IPS-18c (cell line): ENCODE data around the gene ARHGAP21.
"Not testable (repeated sequence)": the region's sequence is repeated elsewhere in the genome, so short reads cannot be mapped to it uniquely, and the experiment has no call there.

Experiments used
- H3K4me3 ChIP-seq: 2 replicates; pipeline ENCODE4 v1.7.0; 2013; ENCODE audit warnings: low read depth, mild to moderate bottlenecking, low read length, moderate library complexity; ENCODE audit not compliant: insufficient read depth
- H3K9me3 ChIP-seq: one replicate; pipeline ENCODE4 v1.6.1; 2013; ENCODE audit warnings: mild to moderate bottlenecking, low read length, moderate library complexity; ENCODE audit not compliant: control insufficient read depth, insufficient read depth

ARHGAP21 gene

DNA sequence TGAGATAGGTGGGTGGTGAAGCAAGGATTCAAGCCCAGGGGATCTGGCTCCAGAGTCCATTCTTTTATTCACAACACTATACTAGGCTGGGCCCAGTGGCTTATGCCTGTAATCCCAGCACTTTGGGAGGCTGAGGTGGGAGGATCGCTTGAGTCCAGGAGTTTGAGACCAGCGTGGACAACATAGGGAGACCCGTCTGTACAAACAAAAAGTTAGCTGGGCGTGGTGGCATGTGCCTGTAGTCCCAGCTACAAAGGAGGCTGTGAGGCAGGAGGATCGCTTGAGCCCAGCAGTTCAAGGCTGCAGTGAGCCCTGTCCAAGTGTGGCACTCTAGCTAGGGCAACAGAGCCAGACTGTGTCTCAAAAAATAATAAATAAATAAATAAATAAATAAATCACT is 2.3 kb upstream of the ARHGAP21 start:
- H3K4me3 ChIP-seq, H3K9me3 ChIP-seq: not testable (repeated sequence)

- H3K4me3 ChIP-seq: peak overlapping the region; percentile 70
- H3K9me3 ChIP-seq: no peaks in the 10 kb centered on the region
Measured at GRCh38 chr10:24724381-24725228, 918 bp upstream of the ARHGAP21 start.

DNA sequence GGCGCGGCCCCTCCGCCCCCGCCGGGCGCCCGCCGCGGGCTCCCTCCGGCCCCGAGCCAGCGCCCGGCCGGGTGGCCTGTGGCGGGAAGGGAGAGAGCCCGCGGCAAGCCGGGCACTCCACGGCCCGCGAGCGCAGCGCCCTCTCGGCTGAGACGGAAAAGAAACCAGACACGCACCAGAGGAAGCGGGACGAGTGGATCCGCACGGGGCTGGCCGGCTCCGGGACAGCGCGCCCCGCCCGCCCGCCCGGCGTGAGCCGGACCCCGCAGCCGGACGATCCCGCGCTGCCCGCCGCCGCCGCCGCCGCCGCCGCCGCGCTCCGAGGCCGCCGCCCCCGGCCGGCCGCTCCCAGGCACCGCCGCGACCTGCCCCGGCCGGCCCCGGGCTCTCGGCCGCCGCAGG is 300 bp downstream of the ARHGAP21 start:
- Histone ChIP-seq H3K4me3 (peak overlapping the region; percentile 79), H3K9me3 (no peaks in the 10 kb centered on the region)

DNA sequence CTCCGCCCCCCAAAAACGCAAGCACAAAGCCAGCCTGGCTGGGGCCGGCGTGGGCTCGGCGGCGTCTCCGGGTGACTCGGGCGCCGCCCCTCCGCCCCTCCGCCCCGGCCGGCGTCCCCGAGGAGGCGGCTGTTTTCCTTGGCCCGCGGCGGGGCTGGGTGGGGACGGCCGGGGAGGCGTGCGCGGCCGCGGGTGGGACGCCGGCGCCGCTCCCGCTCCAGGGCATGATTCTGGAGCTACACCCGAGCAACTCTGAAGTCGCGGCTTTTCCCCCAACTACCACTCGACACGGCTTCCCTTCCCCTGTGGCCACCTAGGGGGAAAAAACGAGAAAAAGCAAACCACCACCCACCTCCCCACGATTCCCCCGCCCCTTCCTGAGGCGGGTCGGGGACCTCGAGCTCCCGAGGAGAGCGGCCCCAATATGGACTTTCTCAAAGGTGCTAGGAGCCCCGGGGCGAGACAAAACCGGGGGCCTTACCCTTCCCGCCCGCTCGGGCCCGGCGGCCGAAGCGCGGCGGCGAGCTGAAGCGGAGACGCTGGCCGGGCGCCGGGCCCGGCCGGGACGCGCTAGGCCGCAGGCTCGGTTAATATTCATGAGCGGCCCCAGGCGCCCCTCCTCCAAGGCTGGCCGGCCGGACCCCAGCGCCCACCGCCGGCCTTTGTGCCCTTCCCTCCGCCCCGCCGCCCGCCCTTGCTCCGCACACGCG is 856 bp downstream of the ARHGAP21 start:
- Histone ChIP-seq H3K9me3 (no peaks in the 10 kb centered on the region), H3K4me3 (peak overlapping the region; percentile 79)

- Histone ChIP-seq H3K4me3 (peak overlapping the region; percentile 79), H3K9me3 (no peaks in the 10 kb centered on the region)
Measured at GRCh38 chr10:24722131-24722675, 1.5 kb downstream of the ARHGAP21 start.

DNA sequence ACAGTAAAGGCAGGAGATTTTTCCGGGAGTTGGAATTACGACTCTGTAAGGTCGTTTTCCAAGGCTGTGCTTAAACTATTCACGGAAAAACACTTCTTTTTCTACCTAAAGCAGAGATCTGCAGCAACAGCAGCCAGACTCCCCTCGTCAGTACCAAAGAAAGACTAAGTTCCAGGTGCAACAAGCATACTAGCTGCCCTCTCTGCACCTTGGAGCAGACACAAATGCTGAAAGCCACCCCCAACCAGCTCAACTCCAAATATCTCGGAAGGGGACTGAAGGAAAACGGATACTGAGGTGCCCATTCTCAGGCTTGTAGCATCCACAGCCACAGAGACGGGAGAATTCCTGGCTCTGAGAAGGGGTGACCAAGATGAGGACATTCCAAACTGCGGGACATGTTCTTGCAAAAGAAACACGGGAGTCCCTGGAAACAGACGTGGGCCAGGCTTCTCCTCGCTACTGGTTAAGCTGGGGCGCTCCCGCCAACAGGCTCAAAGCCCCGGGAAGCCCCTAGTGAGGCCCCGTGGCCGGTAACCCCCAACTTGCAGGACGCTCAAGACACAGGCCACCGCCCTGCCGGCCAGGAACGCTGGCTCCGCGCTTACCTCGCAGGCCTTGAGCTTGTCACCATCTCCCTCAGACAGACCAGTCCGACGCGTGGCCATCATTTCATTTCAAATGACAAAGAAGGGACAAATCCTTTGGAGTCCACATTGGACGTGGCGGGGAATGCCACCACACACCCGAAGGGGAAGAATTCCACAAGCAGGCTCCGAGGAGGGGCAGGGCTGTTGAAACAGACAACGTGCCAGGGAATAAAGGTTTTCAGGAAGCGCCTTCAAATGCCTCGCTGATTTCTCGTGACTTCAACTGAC is 2.2 kb downstream of the ARHGAP21 start:
- no peaks in the 10 kb centered on the region for H3K9me3 ChIP-seq
- peak overlapping the region; percentile 79 for H3K4me3 ChIP-seq

- no peaks in the 10 kb centered on the region for H3K9me3 ChIP-seq
- peak overlapping the region; percentile 0; the same call in 1 of the 2 replicates for H3K4me3 ChIP-seq
Measured at GRCh38 chr10:24720096-24720495, 3.6 kb downstream of the ARHGAP21 start.

- no peak overlapping the region for H3K4me3 ChIP-seq
- no peaks in the 10 kb centered on the region for H3K9me3 ChIP-seq
Measured at GRCh38 chr10:24718031-24718855, 5.4 kb downstream of the ARHGAP21 start.

DNA sequence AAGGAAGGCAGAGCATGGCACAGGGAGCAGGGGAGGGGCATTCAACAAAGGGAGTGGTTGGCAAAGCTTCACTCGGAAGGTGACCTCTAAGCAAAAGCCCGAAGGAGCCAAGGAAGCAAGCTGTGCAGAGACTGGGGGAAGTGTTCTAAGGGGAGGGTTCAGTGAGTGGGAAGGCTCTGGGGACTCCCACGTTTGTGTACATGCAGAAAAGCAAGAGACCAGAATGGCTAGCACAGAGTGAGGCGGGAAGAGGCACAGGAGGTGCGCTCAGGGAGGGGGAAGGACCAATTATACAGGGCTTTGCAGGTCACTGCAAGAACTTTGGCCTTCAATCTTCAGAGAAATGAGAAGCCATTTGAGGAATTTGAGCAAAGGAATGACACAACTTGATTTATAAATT is 7.4 kb downstream of the ARHGAP21 start:
- Histone ChIP-seq H3K4me3 (no peak overlapping the region), H3K9me3 (no peaks in the 10 kb centered on the region)

DNA sequence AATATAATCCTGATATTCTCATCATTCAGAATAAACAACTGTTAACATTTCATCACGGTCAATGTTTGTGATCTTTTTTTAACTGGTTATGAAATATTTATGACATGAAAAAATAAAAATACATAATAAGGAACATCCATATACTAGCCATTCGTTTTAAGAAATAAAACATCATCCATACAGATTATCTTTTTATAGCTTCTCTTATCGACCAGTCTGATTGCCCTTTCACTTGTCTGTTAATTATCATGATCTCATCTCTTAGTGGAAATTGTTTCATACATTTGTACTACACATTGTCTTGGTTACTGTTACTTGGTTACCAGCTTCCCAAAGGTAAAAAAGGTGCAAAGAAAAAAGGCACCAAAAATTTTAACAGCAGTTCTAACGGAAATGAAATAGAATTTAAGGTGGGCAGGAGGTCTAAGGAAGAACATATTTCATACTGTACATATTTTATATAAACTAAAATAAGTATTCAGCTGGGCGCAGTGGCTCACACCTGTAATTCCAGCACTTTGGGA is 8.4 kb downstream of the ARHGAP21 start:
- no peak overlapping the region for H3K4me3 ChIP-seq
- H3K9me3 ChIP-seq: no peaks in the 10 kb centered on the region

DNA sequence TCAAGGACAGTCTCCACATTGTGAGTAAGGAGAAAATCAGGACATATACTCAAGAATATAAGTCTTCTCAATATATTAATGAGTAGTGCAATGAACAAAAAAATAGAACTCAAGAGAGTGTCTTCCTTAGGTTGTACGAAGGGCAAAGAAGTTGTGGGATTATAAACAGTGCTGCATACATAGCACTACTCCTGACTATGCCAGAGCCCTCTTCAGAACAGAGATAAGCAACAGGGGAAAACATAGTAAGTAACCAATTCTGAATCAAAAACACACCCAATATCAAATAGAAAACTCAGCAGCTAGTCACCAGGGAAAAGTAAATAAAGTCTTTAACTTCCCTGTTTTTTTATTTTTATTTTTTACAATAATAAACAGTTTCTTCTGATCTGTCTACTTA is 10.6 kb downstream of the ARHGAP21 start:
- Histone ChIP-seq H3K9me3 (no peaks in the 10 kb centered on the region), H3K4me3 (no peak overlapping the region)

GRCh38 chr10:24711465-24711864 is 12.2 kb downstream of the ARHGAP21 start:
- Histone ChIP-seq H3K4me3 (no peak overlapping the region), H3K9me3 (no peaks in the 10 kb centered on the region)

- Histone ChIP-seq H3K9me3 (no peaks in the 10 kb centered on the region), H3K4me3 (no peak overlapping the region)
Measured at GRCh38 chr10:24708081-24708480, 15.6 kb downstream of the ARHGAP21 start.

- Histone ChIP-seq H3K4me3 (no peak overlapping the region), H3K9me3 (no peaks in the 10 kb centered on the region)
Measured at GRCh38 chr10:24707445-24707844, 16.2 kb downstream of the ARHGAP21 start.

GRCh38 chr10:24706479-24707118 is 17.1 kb downstream of the ARHGAP21 start:
- H3K4me3 ChIP-seq: no peak overlapping the region
- H3K9me3 ChIP-seq: no peaks in the 10 kb centered on the region

- Histone ChIP-seq H3K9me3 (no peaks in the 10 kb centered on the region), H3K4me3 (no peak overlapping the region)
Measured at GRCh38 chr10:24703700-24704099, 20.0 kb downstream of the ARHGAP21 start.
